Sigmoid colon (tissue), 4 donors: ENCODE results near the gene TMEM213.

Experiments used
- EP300 ChIP-seq, 4 donors: sonication (generic); formaldehyde crosslinking; IDR thresholded peaks; one replicate each; pipeline ENCODE4 v1.6.1; 2017; ENCODE audit warnings: antibody characterized with exemption in 4 of 4
- POLR2A ChIP-seq, 2 donors: fragments of 450-650 bp; IDR thresholded peaks; one replicate each; pipeline ENCODE4 v1.6.1; 2016; ENCODE audit warnings: antibody characterized with exemption in 2 of 2, mild to moderate bottlenecking in 2 of 2, moderate library complexity in 2 of 2
- TF ChIP-seq, protein P1 (sequence below), 4 experiments: fragments of 450-650 bp in 3 of 4; fragments of 200-600 bp in 1 of 4; IDR thresholded peaks; one replicate each; pipeline ENCODE4 v1.5.1; 2016 to 2019; ENCODE audit warnings: antibody characterized with exemption in 4 of 4, mild to moderate bottlenecking in 3 of 4, moderate library complexity in 2 of 4

DNA sequence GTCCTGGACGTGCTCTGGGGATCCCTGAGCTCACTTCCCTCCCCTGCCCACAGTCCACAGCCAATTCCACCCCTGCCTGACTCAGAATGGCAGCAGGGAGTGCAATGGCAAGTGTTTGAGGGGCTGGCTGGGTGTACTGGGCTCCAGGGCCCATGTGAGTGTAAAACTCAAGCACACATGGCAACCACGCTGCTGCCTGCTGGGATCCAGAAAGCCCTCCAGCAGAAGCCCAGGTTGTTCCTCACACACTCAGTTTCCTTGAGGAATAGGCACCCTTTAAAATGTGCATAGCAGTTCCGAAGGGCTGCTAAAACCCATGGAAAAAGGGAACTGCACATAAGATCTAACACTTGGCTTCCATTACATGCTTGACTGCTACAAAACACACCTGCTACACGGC, 11.6 kb downstream of the TMEM213 start:
- TF ChIP-seq POLR2A (IDR thresholded peaks at IDR 0.05) (no peak), EP300 (IDR thresholded peaks at IDR 0.05) (no peak)
- TF ChIP-seq, protein P1, sequence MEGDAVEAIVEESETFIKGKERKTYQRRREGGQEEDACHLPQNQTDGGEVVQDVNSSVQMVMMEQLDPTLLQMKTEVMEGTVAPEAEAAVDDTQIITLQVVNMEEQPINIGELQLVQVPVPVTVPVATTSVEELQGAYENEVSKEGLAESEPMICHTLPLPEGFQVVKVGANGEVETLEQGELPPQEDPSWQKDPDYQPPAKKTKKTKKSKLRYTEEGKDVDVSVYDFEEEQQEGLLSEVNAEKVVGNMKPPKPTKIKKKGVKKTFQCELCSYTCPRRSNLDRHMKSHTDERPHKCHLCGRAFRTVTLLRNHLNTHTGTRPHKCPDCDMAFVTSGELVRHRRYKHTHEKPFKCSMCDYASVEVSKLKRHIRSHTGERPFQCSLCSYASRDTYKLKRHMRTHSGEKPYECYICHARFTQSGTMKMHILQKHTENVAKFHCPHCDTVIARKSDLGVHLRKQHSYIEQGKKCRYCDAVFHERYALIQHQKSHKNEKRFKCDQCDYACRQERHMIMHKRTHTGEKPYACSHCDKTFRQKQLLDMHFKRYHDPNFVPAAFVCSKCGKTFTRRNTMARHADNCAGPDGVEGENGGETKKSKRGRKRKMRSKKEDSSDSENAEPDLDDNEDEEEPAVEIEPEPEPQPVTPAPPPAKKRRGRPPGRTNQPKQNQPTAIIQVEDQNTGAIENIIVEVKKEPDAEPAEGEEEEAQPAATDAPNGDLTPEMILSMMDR (IDR thresholded peaks at IDR 0.05) = no peak
